ENCODE measurements around the gene SCAMP2.

Gene SCAMP2

DNA sequence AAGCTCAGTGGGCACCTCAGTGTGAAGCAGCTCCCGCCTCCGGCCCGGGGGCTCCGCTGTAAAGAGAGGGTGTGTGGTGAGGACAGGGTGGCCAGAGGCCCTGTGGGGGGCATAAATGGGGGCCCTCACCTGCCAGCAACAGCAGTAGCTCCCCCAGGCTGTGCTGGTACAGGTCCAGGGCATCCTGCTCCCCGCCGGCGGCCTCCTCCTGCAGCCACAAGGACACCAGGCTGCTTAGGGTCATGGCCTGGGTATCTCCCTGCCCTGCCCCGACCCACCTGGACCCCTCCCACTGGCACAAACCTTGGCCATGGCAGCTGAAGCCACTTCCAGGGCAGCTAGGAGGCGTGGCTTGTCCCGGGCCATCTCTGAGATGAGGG lies 35.0 kb downstream of the SCAMP2 start:
- no peak for DNase-seq (ENCODE audit: low read depth)
- no peak overlapping the region for H3K4me3 ChIP-seq (ENCODE audit: low read depth, low read length)
- TF ChIP-seq CTCF (conservative IDR thresholded peaks at IDR 0.05; ENCODE audit: low read depth, low read length) = no peak

- peak; percentile 26 for TF ChIP-seq CTCF (conservative IDR thresholded peaks at IDR 0.05; ENCODE audit: low read depth, low read length)
- H3K4me3 ChIP-seq (ENCODE audit: low read depth, low read length) = no peak overlapping the region
- DNase-seq (ENCODE audit: low read depth) = no peak
Observed at GRCh38 chr15:74837482-74838136, 35.6 kb downstream of the SCAMP2 start.

DNA sequence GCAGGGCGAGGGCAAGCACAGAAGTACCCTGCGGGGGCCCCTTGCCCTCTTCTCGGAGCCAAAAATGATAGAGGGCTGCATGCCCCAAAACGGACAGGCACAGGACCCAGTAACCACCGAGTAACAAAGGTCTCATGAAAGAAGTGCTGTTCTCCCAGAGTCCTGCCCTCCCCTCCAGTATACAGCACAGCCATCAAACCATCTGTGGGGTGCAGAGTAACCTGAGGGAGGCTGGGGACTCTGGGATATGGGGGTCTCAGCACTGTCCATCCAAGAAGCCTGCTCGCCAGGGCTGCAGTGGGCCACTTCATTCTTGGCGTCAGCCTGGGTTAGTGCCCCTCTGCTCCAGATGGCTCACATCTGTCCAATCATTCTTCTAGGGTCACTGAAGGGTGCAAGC lies 36.3 kb downstream of the SCAMP2 start:
- DNase-seq (ENCODE audit: low read depth) = no peak
- no peak overlapping the region for H3K4me3 ChIP-seq (ENCODE audit: low read depth, low read length)
- TF ChIP-seq CTCF (conservative IDR thresholded peaks at IDR 0.05; ENCODE audit: low read depth, low read length) = no peak

DNA sequence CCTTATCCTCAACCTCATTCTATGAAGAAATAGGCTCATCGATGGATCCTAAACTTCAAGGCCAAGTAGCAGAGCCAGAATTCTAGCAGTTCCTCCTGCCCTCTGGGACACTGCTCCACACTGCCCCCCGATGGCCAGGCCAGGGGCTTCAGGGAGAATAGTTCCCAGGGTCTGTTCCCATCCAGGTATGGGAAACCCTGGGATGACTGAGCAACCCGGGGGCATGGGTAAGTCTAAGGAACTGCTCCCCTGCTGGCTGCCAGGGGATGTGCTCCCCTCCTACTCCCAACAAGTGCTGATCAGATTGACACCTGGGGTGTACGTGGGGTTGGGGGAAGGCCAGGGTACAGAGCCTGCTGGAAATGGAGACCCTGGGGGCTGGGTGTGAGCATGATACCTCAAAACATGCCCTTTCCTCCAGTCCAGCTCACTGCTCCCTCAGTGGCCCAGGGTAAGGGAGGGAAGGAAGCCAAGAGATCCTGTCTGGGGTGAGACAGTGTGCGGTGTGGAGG lies 37.8 kb downstream of the SCAMP2 start:
- peak; percentile 54 for DNase-seq (ENCODE audit: low read depth)
- no peak overlapping the region for H3K4me3 ChIP-seq (ENCODE audit: low read depth, low read length)
- peak; percentile 89 for TF ChIP-seq CTCF (conservative IDR thresholded peaks at IDR 0.05; ENCODE audit: low read depth, low read length)

DNA sequence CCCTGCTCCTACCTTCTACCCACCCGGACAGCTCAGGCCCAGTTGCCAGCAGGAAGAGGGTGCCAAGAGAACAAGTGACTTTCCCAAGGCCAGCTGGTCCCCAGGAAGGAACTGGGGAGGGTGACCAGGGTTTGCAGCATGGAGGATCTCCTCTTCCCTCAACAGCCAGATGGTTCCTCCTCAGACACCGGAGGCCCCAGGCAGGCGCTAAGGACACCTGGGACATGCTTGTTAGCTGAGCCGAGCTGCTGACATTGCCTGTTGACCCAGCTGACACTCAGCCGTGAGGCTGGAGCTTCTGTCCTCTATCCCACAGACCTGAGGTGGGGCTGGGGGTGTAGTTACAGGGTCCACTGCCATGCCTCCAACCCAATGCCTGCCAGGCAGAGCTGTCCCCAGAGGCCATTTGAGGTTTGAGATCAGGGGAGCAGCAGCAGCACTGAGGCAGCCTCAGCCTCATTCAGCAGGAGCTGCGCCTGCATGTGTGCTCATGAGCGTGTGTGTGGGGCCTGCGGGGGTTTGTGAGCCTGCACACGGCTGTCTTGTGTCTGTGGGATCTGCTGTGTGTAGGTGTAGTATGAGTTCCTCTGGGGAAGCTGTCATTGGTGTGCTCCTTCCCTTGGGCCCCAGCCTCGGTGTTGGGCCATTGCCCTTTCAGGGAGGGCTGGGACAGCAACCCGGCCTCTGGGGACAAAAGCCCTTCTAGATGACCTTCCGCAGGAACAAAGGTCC lies 39.6 kb downstream of the SCAMP2 start:
- DNase-seq (ENCODE audit: low read depth) = no peak
- H3K4me3 ChIP-seq (ENCODE audit: low read depth, low read length) = no peak overlapping the region
- no peak for TF ChIP-seq CTCF (conservative IDR thresholded peaks at IDR 0.05; ENCODE audit: low read depth, low read length)

DNA sequence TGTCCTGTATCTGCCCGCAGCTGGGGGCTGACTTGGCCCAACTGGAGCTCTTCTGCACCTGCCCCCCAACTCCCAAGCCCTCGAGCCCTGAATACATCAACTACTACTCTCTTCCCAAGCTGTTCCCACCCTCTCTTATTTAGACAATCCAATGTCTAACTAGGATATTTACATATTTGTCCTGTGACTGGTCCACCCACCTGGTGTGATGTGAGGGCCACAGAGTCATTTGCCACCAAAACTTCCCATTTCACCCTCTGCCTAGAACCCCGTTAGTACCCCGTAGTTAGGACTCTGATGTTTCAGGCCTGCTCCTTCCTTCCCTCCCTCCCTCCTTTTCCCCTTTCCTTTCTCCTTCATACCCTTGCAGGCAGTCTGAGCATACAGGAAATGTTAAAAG lies 40.3 kb downstream of the SCAMP2 start:
- no peak overlapping the region for H3K4me3 ChIP-seq (ENCODE audit: low read depth, low read length)
- no peak for TF ChIP-seq CTCF (conservative IDR thresholded peaks at IDR 0.05; ENCODE audit: low read depth, low read length)
- DNase-seq (ENCODE audit: low read depth) = no peak
